Measurements from ENCODE around the gene NAV2. TPM values are rescaled to one million over a fixed set of nuclear protein-coding genes. Genes with fewer than 3 reads are reported as not detected.

Gene NAV2
- total RNA-seq, 1 experiment from 2014 or later, result 46.3 TPM

- peaks cover 21 to 31% (median 24%) of the 10 kb centered on the region in 3 experiments; a peak in 6 of 7 replicates for H3K36me3 Mint-ChIP-seq (ENCODE audit: insufficient read depth in 1 of 3, low read depth in 3 of 3)
- H3K56ac ChIP-seq (ENCODE audit: insufficient read length, low read depth, low read length), result no peak overlapping the region
- no peak overlapping the region for H3K23ac ChIP-seq (ENCODE audit: insufficient read length, low read depth, low read length)
- H3K79me1 ChIP-seq (ENCODE audit: insufficient read depth, low read depth, low read length, poor library complexity, severe bottlenecking), result no peaks in the 10 kb centered on the region
- H2BK20ac ChIP-seq (ENCODE audit: low read depth, low read length, poor library complexity, severe bottlenecking), result no peak overlapping the region
- H3K4me3 Mint-ChIP-seq, result no peak overlapping the region
- H3K27ac Mint-ChIP-seq, result no peak overlapping the region
- H3K27me3 ChIP-seq (ENCODE audit: insufficient read depth, low read length), result no peaks in the 10 kb centered on the region
- no peak overlapping the region for H2AK5ac ChIP-seq (ENCODE audit: insufficient read length, low read length)
- H3K14ac ChIP-seq (ENCODE audit: insufficient read depth, low read length), result no peak overlapping the region
- no peak for DNase-seq
- TF ChIP-seq CTCF (conservative IDR thresholded peaks at IDR 0.05), result no peak
- H3K18ac ChIP-seq (ENCODE audit: insufficient read length, low read depth, low read length), result no peak overlapping the region
- no peaks in the 10 kb centered on the region for H4K20me1 ChIP-seq (ENCODE audit: control insufficient read depth, insufficient read depth, insufficient read length)
- no CpG with 5 or more reads among the region's 4 CpGs for WGBS (ENCODE audit: extremely low coverage, insufficient read length, low lambda C conversion rate)
- H3K9ac ChIP-seq (ENCODE audit: extremely low read depth, insufficient read length, low read length), result no peak overlapping the region
- no peak overlapping the region for H4K5ac ChIP-seq (ENCODE audit: insufficient read length, low read depth, low read length)
- no peak overlapping the region for H2BK120ac ChIP-seq (ENCODE audit: low read depth, low read length, poor library complexity, severe bottlenecking)
- no peak overlapping the region for H2AFZ ChIP-seq (ENCODE audit: low read length)
- H2BK12ac ChIP-seq (ENCODE audit: insufficient read length, low read depth, low read length), result no peak overlapping the region
- no peak overlapping the region for H3K4me2 ChIP-seq (ENCODE audit: insufficient read depth, insufficient read length, low read length)
- no peak overlapping the region for H4K8ac ChIP-seq (replicated peaks; ENCODE audit: insufficient read length, low read depth, low read length)
- no peaks in the 10 kb centered on the region for H3K4me1 ChIP-seq (ENCODE audit: insufficient read depth, low read length)
- no peak overlapping the region for H2BK5ac ChIP-seq (ENCODE audit: insufficient read length, low read length)
- H3K79me2 ChIP-seq (ENCODE audit: insufficient read depth, low read length), result no peaks in the 10 kb centered on the region
- no peak overlapping the region for H3K4ac ChIP-seq (ENCODE audit: low read depth, low read length)
- no peaks in the 10 kb centered on the region for H3K9me3 ChIP-seq (ENCODE audit: control insufficient read depth, low read depth, low read length)
- no peaks in the 10 kb centered on the region for H3K9me3 Mint-ChIP-seq
- H3K27ac ChIP-seq (ENCODE audit: insufficient read length, low read depth, low read length), result no peak overlapping the region
- H3K27me3 Mint-ChIP-seq (ENCODE audit: low read depth), result peaks cover 2% of the 10 kb centered on the region; the same call in 1 of the 2 replicates
- no peak overlapping the region for H2BK15ac ChIP-seq (ENCODE audit: low read depth, low read length)
- H3K4me1 Mint-ChIP-seq, result peaks cover 5% of the 10 kb centered on the region in 2 experiments; a peak in 1 of 4 replicates
- H3T11ph ChIP-seq (ENCODE audit: low read length), result no peak overlapping the region
- no peaks in the 10 kb centered on the region for H3K23me2 ChIP-seq (ENCODE audit: insufficient read length, low read depth, low read length, poor library complexity, severe bottlenecking)
- no peak overlapping the region for H4K91ac ChIP-seq (ENCODE audit: insufficient read length, low read depth, low read length)
Measured at GRCh38 chr11:19962801-19963175, 250.2 kb downstream of the NAV2 start.
